Fibroblast of the aortic adventitia (primary cell): ENCODE data around the gene INPP5D. TPM values are rescaled to one million over a fixed set of nuclear protein-coding genes. Genes with fewer than 3 reads are reported as not detected.
"Not testable (repeated sequence)": the region's sequence is repeated elsewhere in the genome, so short reads cannot be mapped to it uniquely, and the experiment has no call there.

ENCODE experiments used
- DNase-seq: peaks from one replicate; pipeline ENCODE4 v3.0.0-alpha.2; 2010; ENCODE audit warnings: low read depth
- H3K4me3 ChIP-seq: 2 replicates; pipeline ENCODE4 v1.5.1; 2011; ENCODE audit warnings: low read depth, mild to moderate bottlenecking, control low read depth, low read length, moderate library complexity
- total RNA-seq: library from RNA; depleted of rRNA; stranded (reverse); fragments of >200 nt; gene quantifications from 2 replicates; pipeline ENCODE4 v1.2.3, GENCODE V29; 2012; ENCODE audit warnings: low replicate concordance
- TF ChIP-seq, protein P1 (sequence below): IDR thresholded peaks from 2 replicates; pipeline ENCODE4 v1.5.1; 2011; ENCODE audit warnings: mild to moderate bottlenecking, low read length, control low read depth, inconsistent platforms; ENCODE audit not compliant: insufficient read depth

Gene INPP5D
- total RNA-seq, 1 donor = 0.54 TPM

GRCh38 chr2:233047206-233047605, 12.9 kb upstream of the INPP5D start:
- TF ChIP-seq, protein P1, sequence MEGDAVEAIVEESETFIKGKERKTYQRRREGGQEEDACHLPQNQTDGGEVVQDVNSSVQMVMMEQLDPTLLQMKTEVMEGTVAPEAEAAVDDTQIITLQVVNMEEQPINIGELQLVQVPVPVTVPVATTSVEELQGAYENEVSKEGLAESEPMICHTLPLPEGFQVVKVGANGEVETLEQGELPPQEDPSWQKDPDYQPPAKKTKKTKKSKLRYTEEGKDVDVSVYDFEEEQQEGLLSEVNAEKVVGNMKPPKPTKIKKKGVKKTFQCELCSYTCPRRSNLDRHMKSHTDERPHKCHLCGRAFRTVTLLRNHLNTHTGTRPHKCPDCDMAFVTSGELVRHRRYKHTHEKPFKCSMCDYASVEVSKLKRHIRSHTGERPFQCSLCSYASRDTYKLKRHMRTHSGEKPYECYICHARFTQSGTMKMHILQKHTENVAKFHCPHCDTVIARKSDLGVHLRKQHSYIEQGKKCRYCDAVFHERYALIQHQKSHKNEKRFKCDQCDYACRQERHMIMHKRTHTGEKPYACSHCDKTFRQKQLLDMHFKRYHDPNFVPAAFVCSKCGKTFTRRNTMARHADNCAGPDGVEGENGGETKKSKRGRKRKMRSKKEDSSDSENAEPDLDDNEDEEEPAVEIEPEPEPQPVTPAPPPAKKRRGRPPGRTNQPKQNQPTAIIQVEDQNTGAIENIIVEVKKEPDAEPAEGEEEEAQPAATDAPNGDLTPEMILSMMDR = no peak
- no peak for DNase-seq

DNA sequence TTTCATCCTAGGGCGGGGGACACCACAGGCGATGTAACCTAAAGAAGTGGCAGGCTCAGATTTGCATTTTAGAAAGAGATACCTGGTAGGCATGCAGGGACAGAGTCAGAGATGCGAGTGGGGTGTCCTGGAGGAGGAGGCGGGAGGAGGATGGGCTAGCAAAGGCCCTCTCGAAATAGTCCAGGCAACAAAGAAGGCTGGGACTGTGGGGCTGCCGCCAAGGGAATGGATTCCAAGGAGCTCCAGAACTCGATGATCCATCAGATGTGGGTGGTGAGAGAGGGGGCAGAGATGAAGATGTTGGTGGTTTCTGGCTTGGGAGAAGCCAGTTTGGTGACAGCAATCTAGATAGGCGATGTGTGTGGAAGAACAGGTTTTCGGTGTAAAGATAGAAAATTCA, 12.5 kb upstream of the INPP5D start:
- TF ChIP-seq, protein P1 = no peak
- no peak overlapping the region for H3K4me3 ChIP-seq

More at GRCh38 chr2:233047206-233047605, 12.9 kb upstream of the INPP5D start:
- H3K4me3 ChIP-seq = no peak overlapping the region

DNA sequence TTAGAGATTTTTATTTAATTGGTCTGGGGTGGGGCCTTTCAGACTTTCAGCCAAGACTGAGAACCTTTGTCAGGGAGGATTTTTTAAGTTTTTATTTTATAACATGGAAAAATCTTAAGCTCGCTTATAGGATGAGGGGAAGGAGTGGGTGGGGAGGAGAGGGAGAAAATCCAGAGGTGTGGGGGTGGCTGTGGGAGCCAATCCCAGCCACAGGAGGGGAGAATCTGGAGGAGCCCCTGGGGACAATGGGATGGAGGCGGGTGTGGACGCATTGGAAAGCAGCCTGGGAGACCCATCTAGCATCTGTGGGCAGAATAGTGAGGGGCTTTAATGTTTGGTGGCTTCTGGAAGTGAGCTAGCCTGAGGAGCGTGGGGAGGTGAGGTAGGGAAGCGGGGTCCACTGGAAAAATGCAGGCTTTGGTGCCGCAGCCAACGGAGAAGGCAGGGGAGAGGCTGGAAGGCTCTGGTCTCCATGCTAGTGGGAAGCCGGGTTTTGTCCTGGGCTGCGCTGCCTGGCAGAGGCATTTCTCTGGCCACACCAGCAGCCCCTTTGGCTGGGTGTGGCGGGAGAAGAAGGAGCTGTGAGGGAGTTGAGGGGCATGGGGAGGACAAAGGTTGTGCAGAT, 11.5 kb upstream of the INPP5D start:
- TF ChIP-seq, protein P1 = no peak
- DNase-seq = no peak
- H3K4me3 ChIP-seq = no peak overlapping the region

More for the DNA sequence above, 12.5 kb upstream of the INPP5D start:
- no peak for DNase-seq

- no peak for DNase-seq
- TF ChIP-seq, protein P1 = no peak
- H3K4me3 ChIP-seq = no peak overlapping the region
Observed at GRCh38 chr2:233049194-233049761, 10.9 kb upstream of the INPP5D start.

DNA sequence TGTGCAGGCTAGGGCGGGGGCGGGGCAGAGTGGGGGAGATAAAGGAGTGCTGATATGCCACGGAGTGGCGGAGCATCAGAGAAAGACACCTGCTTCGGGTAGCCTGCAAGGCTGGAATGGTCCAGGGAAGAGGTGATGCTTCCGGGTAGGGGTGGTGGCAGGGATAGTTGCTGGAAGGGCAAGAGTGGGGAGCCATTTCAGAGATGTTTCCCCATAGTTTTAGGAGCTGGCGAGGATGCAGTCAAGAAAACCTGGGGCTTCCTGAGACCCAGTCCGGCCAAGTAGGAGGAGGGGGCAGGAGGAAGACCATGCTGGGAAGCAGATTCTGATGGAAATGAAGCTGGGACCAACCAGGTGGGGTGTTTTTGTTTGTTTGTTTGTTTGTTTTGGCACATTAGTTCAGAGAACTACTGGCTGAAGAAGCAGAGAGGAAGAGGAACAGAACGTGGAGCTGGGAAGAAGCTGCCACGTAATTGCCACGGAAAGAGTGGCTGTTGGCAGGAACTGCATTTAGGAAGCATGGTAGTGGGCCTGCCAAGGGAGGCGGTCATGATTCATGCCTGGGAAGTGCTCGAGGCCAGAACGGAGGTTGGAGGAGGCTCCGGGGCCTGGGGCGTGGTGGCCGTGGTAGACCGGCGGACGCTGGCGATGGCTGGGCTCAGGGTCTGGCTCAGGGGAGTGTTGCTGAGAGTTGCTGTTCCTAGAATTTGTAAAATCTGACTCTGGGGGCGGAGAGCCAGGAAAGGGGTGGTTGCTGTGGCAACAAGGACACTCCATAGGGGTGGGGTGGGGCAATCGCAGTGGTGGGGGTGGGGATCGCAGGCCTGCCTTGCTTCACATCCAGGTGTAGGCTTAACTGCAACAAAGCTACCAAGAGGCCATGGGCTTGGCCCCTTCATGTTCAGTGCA, 8.6 kb upstream of the INPP5D start:
- no peak overlapping the region for H3K4me3 ChIP-seq
- TF ChIP-seq, protein P1 = no peak
- DNase-seq = peak; percentile 94

GRCh38 chr2:233052517-233052916, 7.6 kb upstream of the INPP5D start:
- H3K4me3 ChIP-seq, DNase-seq: not testable (repeated sequence)
